Measurements from ENCODE around the gene CIAO3.

DNA sequence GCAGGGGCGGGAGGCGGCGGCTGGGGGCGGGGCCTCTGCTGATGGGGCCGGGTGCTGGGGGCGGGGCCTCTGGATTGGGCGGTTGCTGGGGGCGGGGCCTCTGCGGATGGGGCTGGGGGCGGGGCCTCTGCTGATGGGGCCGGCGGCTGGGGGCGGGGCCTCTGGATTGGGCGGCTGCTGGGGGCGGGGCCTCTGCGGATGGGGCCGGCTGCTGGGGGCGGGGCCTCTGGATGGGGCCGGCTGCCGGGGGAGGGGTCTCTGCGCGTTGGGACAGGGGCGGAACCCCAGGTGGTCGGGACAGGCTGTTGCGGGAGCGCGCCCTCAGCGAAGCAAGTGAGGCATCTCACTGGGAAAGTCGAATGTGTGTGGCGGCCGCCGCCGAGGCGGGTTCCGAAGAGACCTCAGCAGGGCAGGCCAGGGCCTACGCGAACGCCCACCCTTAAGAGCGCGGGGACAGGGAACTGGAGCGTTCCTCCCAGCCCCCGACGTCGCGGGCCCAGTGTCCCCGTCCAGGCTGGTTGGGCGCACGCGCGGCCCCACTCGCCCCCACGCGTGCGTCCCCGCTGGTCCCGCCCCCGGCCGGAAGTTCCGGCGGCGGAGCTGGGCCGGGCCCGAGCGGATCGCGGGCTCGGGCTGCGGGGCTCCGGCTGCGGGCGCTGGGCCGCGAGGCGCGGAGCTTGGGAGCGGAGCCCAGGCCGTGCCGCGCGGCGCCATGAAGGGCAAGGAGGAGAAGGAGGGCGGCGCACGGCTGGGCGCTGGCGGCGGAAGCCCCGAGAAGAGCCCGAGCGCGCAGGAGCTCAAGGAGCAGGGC lies 60.8 kb downstream of the CIAO3 start, which contains the start of gene STUB1:
- no peak for TF ChIP-seq GATA3 (IDR thresholded peaks at IDR 0.05; ENCODE audit: low read depth, low read length)
- TF ChIP-seq GATA2 (IDR thresholded peaks at IDR 0.05; ENCODE audit: low read depth, low read length), result no peak
